A673 (cell line): ENCODE results near the gene EIF3A. TPM values are rescaled to one million over a fixed set of nuclear protein-coding genes. Genes with fewer than 3 reads are reported as not detected.

Experiments
- BruUV-seq: library from RNA; stranded (reverse); fragments of 400-500 nt; replicated peaks from 2 replicates; lab custom pipeline; 2021; lab: Mats Ljungman, UMichigan
- CTCF ChIA-PET: fragments of 300-600 bp; sonication (Branson Sonifier 250); formaldehyde crosslinking; loops from one replicate; lab custom pipeline; 2022; ENCODE audit warnings: antibody characterized with exemption; lab: Charles Lee
- POLR2A ChIA-PET: fragments of 300-600 bp; sonication (Branson Sonifier 250); formaldehyde crosslinking; loops from one replicate; lab custom pipeline; 2022; ENCODE audit warnings: antibody characterized with exemption; ENCODE audit not compliant: low non-redundant PET; lab: Charles Lee
- DNase-seq: peaks from one replicate; pipeline ENCODE4 v3.0.0-alpha.2; 2015; ENCODE audit warnings: low spot score
- H3K27ac ChIP-seq: fragments of 200-600 bp; sonication (generic); 2 replicates; pipeline ENCODE4 v1.5.1; 2016; ENCODE audit warnings: mixed run types, low read depth, mild to moderate bottlenecking, mixed read lengths, antibody characterized with exemption, low read length; ENCODE audit not compliant: poor library complexity, severe bottlenecking
- H3K27me3 ChIP-seq: fragments of 200-600 bp; sonication (generic); replicated peaks from 2 replicates; pipeline ENCODE4 v1.6.1; 2017; ENCODE audit warnings: mixed run types, low read depth, mild to moderate bottlenecking, mixed read lengths, antibody characterized with exemption, low read length; ENCODE audit not compliant: insufficient read depth, poor library complexity
- H3K36me3 ChIP-seq: fragments of 200-600 bp; sonication (generic); 2 replicates; pipeline ENCODE4 v1.6.1; 2016; ENCODE audit warnings: mixed run types, mild to moderate bottlenecking, mixed read lengths, antibody characterized with exemption, low read length; ENCODE audit not compliant: insufficient read depth, poor library complexity, severe bottlenecking
- H3K4me1 ChIP-seq: fragments of 200-600 bp; sonication (generic); 2 replicates; pipeline ENCODE4 v1.6.1; 2017; ENCODE audit warnings: mixed run types, mild to moderate bottlenecking, mixed read lengths, antibody characterized with exemption, low read length; ENCODE audit not compliant: insufficient read depth, poor library complexity, severe bottlenecking
- H3K4me3 ChIP-seq: fragments of 200-600 bp; sonication (generic); 2 replicates; pipeline ENCODE4 v1.5.1; 2016; ENCODE audit warnings: low read depth, mixed run types, mild to moderate bottlenecking, mixed read lengths, low read length; ENCODE audit not compliant: poor library complexity, severe bottlenecking
- H3K9me3 ChIP-seq: fragments of 200-600 bp; sonication (generic); 2 replicates; pipeline ENCODE4 v1.6.1; 2016; ENCODE audit warnings: mixed run types, low read depth, mild to moderate bottlenecking, mixed read lengths, antibody characterized with exemption, low read length; ENCODE audit not compliant: poor library complexity, severe bottlenecking
- EZH2 ChIP-seq: fragments of 200-600 bp; sonication (generic); IDR thresholded peaks from 2 replicates; pipeline ENCODE4 v1.6.1; 2017; ENCODE audit warnings: borderline replicate concordance, low read depth, mild to moderate bottlenecking, mixed read lengths, antibody characterized with exemption, low read length; ENCODE audit not compliant: poor library complexity, severe bottlenecking
- intact Hi-C: fragments of 100-400 bp; cut with micrococcal nuclease; formaldehyde crosslinking; loops from one replicate; pipeline ENCODE4 v1.10.0; 2022; ENCODE audit not compliant: unreplicated experiment
- total RNA-seq: library from RNA; stranded (reverse); gene quantifications from 2 replicates; pipeline ENCODE4 v1.2.3, GENCODE V29; 2021
- TF ChIP-seq, protein P1 (sequence below): fragments of 300-800, 200-600 bp; sonication (generic); conservative IDR thresholded peaks from 2 replicates; pipeline ENCODE4 v1.5.1; 2017; ENCODE audit warnings: low read depth, mild to moderate bottlenecking, antibody characterized with exemption, low read length, moderate library complexity, mixed read lengths

The EIF3A gene
- total RNA-seq, 1 experiment from 2014 or later, result 181 TPM

DNA sequence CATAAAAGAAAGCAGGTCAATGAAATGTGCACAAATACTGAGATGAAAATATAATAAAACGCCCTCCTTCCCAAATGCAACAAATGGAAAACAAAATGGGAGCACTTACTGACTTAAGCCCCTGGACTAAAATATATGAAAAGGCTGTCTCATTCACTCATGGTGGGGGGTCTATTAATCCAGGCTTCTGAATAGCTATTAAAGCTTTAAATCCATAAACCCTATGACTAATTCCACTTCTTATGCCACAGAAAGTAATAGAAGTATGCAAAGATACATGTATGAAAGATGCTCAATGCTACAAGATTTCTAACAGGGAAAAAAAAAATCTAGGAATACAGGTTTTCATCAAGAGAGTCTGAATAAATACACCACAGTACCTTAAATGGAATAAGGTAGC, 20.5 kb downstream of the EIF3A start:
- intact Hi-C loops, result no loop called here
- Histone ChIP-seq H3K27me3 (no peaks in the 10 kb centered on the region), H3K36me3 (peaks cover 100% of the 10 kb centered on the region), H3K9me3 (no peaks in the 10 kb centered on the region), H3K4me1 (peaks cover 17% of the 10 kb centered on the region), H3K27ac (no peak overlapping the region), H3K4me3 (no peak overlapping the region)
- DNase-seq, result peak; percentile 80
- ChIA-PET POLR2A (no interaction called here), CTCF (no interaction called here)
- TF ChIP-seq EZH2, result no peak
- TF ChIP-seq, protein P1, sequence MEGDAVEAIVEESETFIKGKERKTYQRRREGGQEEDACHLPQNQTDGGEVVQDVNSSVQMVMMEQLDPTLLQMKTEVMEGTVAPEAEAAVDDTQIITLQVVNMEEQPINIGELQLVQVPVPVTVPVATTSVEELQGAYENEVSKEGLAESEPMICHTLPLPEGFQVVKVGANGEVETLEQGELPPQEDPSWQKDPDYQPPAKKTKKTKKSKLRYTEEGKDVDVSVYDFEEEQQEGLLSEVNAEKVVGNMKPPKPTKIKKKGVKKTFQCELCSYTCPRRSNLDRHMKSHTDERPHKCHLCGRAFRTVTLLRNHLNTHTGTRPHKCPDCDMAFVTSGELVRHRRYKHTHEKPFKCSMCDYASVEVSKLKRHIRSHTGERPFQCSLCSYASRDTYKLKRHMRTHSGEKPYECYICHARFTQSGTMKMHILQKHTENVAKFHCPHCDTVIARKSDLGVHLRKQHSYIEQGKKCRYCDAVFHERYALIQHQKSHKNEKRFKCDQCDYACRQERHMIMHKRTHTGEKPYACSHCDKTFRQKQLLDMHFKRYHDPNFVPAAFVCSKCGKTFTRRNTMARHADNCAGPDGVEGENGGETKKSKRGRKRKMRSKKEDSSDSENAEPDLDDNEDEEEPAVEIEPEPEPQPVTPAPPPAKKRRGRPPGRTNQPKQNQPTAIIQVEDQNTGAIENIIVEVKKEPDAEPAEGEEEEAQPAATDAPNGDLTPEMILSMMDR, result no peak
- BruUV-seq, result no TSS peak

DNA sequence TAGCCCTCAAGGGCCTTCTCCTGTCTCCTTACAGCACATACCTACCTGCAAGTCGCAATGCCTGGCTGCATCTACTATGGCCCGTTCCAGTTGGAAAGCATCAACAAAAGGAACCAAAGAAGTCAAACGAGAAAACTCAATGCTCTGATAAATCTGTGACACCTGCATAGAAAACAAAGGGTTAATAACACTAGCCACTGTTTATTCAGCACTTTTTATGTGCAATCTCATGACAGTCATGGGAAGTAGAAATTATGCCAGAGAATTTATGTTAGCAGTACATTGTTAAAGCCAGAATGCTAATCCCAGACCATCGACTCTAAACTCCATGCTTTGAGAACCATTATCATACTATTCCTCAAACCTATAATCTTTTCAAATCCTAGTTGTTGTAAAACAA, 21.1 kb downstream of the EIF3A start:
- no peaks in the 10 kb centered on the region for H3K27me3 ChIP-seq
- H3K36me3 ChIP-seq, result peaks cover 100% of the 10 kb centered on the region
- DNase-seq, result no peak
- H3K4me1 ChIP-seq, result peaks cover 17% of the 10 kb centered on the region
- H3K9me3 ChIP-seq, result no peaks in the 10 kb centered on the region
- H3K27ac ChIP-seq, result no peak overlapping the region
- ChIA-PET CTCF (no interaction called here), POLR2A (no interaction called here)
- intact Hi-C loops, result no loop called here
- H3K4me3 ChIP-seq, result no peak overlapping the region
- no TSS peak for BruUV-seq
- TF ChIP-seq, protein P1, result no peak
- TF ChIP-seq EZH2, result no peak

DNA sequence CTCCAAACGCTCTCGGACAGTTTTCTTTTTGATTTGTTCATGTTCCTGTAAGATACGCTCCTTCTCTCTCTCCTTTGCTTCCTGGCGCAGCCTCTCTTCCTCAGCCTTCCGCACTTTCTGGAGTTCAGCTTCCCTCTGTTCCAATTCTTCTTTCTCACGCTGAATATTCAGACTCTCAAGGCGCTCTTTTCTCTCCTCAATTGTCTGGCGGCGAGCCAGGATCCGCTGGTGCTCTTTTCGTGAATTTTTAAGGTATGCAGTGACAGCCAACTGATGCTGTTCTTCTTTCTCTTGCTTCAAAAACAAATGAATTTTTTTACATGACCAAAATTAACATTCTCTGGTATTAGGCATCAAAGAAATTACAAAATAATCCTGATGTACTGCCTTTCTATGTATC, 22.6 kb downstream of the EIF3A start:
- POLR2A ChIA-PET, result no interaction called here
- H3K27ac ChIP-seq, result no peak overlapping the region
- DNase-seq, result no peak
- H3K4me3 ChIP-seq, result no peak overlapping the region
- CTCF ChIA-PET, result no interaction called here
- H3K9me3 ChIP-seq, result no peaks in the 10 kb centered on the region
- H3K4me1 ChIP-seq, result peaks cover 17% of the 10 kb centered on the region
- no peak for TF ChIP-seq EZH2
- TF ChIP-seq, protein P1, result no peak
- no peaks in the 10 kb centered on the region for H3K27me3 ChIP-seq
- peaks cover 100% of the 10 kb centered on the region for H3K36me3 ChIP-seq
- BruUV-seq, result no TSS peak
- intact Hi-C loops, result no loop called here
